Memory B cell (primary cell): ENCODE measurements around the gene MAML2.
"Not testable (repeated sequence)": the region's sequence is repeated elsewhere in the genome, so short reads cannot be mapped to it uniquely, and the experiment has no call there.

Experiments used
- ATAC-seq: fragments of 150-1000 bp; cut with Tn5 transposase; 2 replicates; pipeline ENCODE4 v1.10.0; 2021; ENCODE audit warnings: low read depth, mild to moderate bottlenecking, moderate library complexity
- DNase-seq, 2 donors: peaks; one replicate each; pipeline ENCODE4 v3.0.0; 2022; ENCODE audit warnings: low spot score in 2 of 2
- H3K27ac Mint-ChIP-seq: one replicate; pipeline ENCODE4 v1.8.0; 2022; ENCODE audit warnings: mild to moderate bottlenecking, moderate library complexity, mixed read lengths
- H3K27me3 Mint-ChIP-seq: one replicate; pipeline ENCODE4 v1.8.0; 2022; ENCODE audit warnings: mixed read lengths
- H3K36me3 Mint-ChIP-seq: one replicate; pipeline ENCODE4 v1.8.0; 2022; ENCODE audit warnings: mild to moderate bottlenecking, mixed read lengths
- H3K4me1 Mint-ChIP-seq: one replicate; pipeline ENCODE4 v1.8.0; 2022; ENCODE audit warnings: mixed read lengths
- H3K4me3 Mint-ChIP-seq: one replicate; pipeline ENCODE4 v1.8.0; 2022; ENCODE audit warnings: mild to moderate bottlenecking, moderate library complexity, mixed read lengths
- H3K9me3 Mint-ChIP-seq: one replicate; pipeline ENCODE4 v1.8.0; 2022; ENCODE audit warnings: mixed read lengths

The MAML2 gene

GRCh38 chr11:96196181-96196662 is 146.8 kb downstream of the MAML2 start:
- DNase-seq, result no peak
- H3K9me3 Mint-ChIP-seq, result no peaks in the 10 kb centered on the region
- no peak for ATAC-seq
- peaks cover 7% of the 10 kb centered on the region for H3K36me3 Mint-ChIP-seq
- no peak overlapping the region for H3K27ac Mint-ChIP-seq
- H3K4me1 Mint-ChIP-seq, result peaks cover 38% of the 10 kb centered on the region
- H3K27me3 Mint-ChIP-seq, result no peaks in the 10 kb centered on the region
- H3K4me3 Mint-ChIP-seq, result no peak overlapping the region

GRCh38 chr11:96195671-96196070 is 147.3 kb downstream of the MAML2 start:
- Mint-ChIP-seq H3K27ac (no peak overlapping the region), H3K9me3 (no peaks in the 10 kb centered on the region), H3K27me3 (no peaks in the 10 kb centered on the region), H3K4me1 (peaks cover 41% of the 10 kb centered on the region), H3K4me3 (no peak overlapping the region), H3K36me3 (peaks cover 7% of the 10 kb centered on the region)
- ATAC-seq (no peak), DNase-seq (no peak)

- no peak for ATAC-seq
Observed at GRCh38 chr11:96194581-96195374, 148.2 kb downstream of the MAML2 start.

GRCh38 chr11:96193745-96194443 is 149.1 kb downstream of the MAML2 start:
- Mint-ChIP-seq H3K4me3 (peak overlapping the region; percentile 39), H3K36me3 (peaks cover 8% of the 10 kb centered on the region), H3K9me3 (no peaks in the 10 kb centered on the region), H3K27me3 (no peaks in the 10 kb centered on the region), H3K27ac (peak overlapping the region; percentile 83), H3K4me1 (peaks cover 56% of the 10 kb centered on the region)
- DNase-seq (no peak), ATAC-seq (peak; percentile 34)

More at GRCh38 chr11:96194581-96195374, 148.2 kb downstream of the MAML2 start:
- Mint-ChIP-seq H3K27ac (no peak overlapping the region), H3K27me3 (no peaks in the 10 kb centered on the region), H3K36me3 (peaks cover 8% of the 10 kb centered on the region), H3K9me3 (no peaks in the 10 kb centered on the region), H3K4me3 (no peak overlapping the region), H3K4me1 (peaks cover 48% of the 10 kb centered on the region)
- no peak for DNase-seq

- Mint-ChIP-seq H3K36me3 (peaks cover 8% of the 10 kb centered on the region), H3K9me3 (no peaks in the 10 kb centered on the region), H3K27me3 (no peaks in the 10 kb centered on the region), H3K27ac (no peak overlapping the region), H3K4me3 (no peak overlapping the region), H3K4me1 (peaks cover 53% of the 10 kb centered on the region)
- no peak for ATAC-seq
- DNase-seq, result no peak
Observed at GRCh38 chr11:96191752-96192151, 151.2 kb downstream of the MAML2 start.

- peaks cover 57% of the 10 kb centered on the region for H3K4me1 Mint-ChIP-seq
- H3K27ac Mint-ChIP-seq, result no peak overlapping the region
- peaks cover 8% of the 10 kb centered on the region for H3K36me3 Mint-ChIP-seq
- no peak overlapping the region for H3K4me3 Mint-ChIP-seq
- H3K27me3 Mint-ChIP-seq, result no peaks in the 10 kb centered on the region
- ATAC-seq (no peak), DNase-seq (no peak)
- H3K9me3 Mint-ChIP-seq, result no peaks in the 10 kb centered on the region
Observed at GRCh38 chr11:96189351-96189750, 153.6 kb downstream of the MAML2 start.

- Mint-ChIP-seq H3K4me1 (peaks cover 50% of the 10 kb centered on the region), H3K4me3 (peak overlapping the region; percentile 50), H3K36me3 (peaks cover 8% of the 10 kb centered on the region), H3K27me3 (no peaks in the 10 kb centered on the region), H3K27ac (peak overlapping the region; percentile 69), H3K9me3 (no peaks in the 10 kb centered on the region)
- DNase-seq (no peak), ATAC-seq (peak; percentile 29)
Observed at GRCh38 chr11:96188243-96189006, 154.6 kb downstream of the MAML2 start.

- Mint-ChIP-seq H3K4me3 (no peak overlapping the region), H3K27me3 (no peaks in the 10 kb centered on the region), H3K27ac (peak overlapping the region; percentile 69), H3K36me3 (peaks cover 8% of the 10 kb centered on the region), H3K9me3 (no peaks in the 10 kb centered on the region), H3K4me1 (peaks cover 50% of the 10 kb centered on the region)
- no peak for DNase-seq
- no peak for ATAC-seq
Observed at GRCh38 chr11:96187822-96188221, 155.2 kb downstream of the MAML2 start.

GRCh38 chr11:96186806-96187205 is 156.2 kb downstream of the MAML2 start:
- Mint-ChIP-seq H3K27ac (no peak overlapping the region), H3K4me3 (no peak overlapping the region), H3K27me3 (no peaks in the 10 kb centered on the region), H3K9me3 (no peaks in the 10 kb centered on the region), H3K36me3 (peaks cover 5% of the 10 kb centered on the region), H3K4me1 (peaks cover 45% of the 10 kb centered on the region)
- ATAC-seq (no peak), DNase-seq (no peak)

- peaks cover 3% of the 10 kb centered on the region for H3K36me3 Mint-ChIP-seq
Observed at GRCh38 chr11:96185220-96185768, 157.7 kb downstream of the MAML2 start.

GRCh38 chr11:96180937-96181336 is 162.1 kb downstream of the MAML2 start:
- not testable (repeated sequence) for H3K27ac Mint-ChIP-seq, H3K9me3 Mint-ChIP-seq, DNase-seq, H3K4me3 Mint-ChIP-seq, ATAC-seq, H3K27me3 Mint-ChIP-seq
- H3K4me1 Mint-ChIP-seq, result peaks cover 27% of the 10 kb centered on the region
- H3K36me3 Mint-ChIP-seq, result peaks cover 12% of the 10 kb centered on the region

More at GRCh38 chr11:96185220-96185768, 157.7 kb downstream of the MAML2 start:
- H3K4me3 Mint-ChIP-seq, result peak overlapping the region; percentile 39
- peak; percentile 93 for ATAC-seq
- H3K27me3 Mint-ChIP-seq, result no peaks in the 10 kb centered on the region
- DNase-seq, result peak; percentile 12 to 28
- H3K27ac Mint-ChIP-seq, result peak overlapping the region; percentile 75
- H3K4me1 Mint-ChIP-seq, result peaks cover 41% of the 10 kb centered on the region
- no peaks in the 10 kb centered on the region for H3K9me3 Mint-ChIP-seq

GRCh38 chr11:96180341-96180740 is 162.7 kb downstream of the MAML2 start:
- Mint-ChIP-seq H3K4me1 (peaks cover 21% of the 10 kb centered on the region), H3K9me3 (no peaks in the 10 kb centered on the region), H3K4me3 (no peak overlapping the region), H3K27ac (no peak overlapping the region), H3K36me3 (peaks cover 15% of the 10 kb centered on the region), H3K27me3 (no peaks in the 10 kb centered on the region)
- DNase-seq, result no peak
- no peak for ATAC-seq

- no peak for DNase-seq
- Mint-ChIP-seq H3K36me3 (peaks cover 15% of the 10 kb centered on the region), H3K27me3 (no peaks in the 10 kb centered on the region), H3K27ac (peak overlapping the region; percentile 26), H3K4me1 (peaks cover 17% of the 10 kb centered on the region), H3K9me3 (no peaks in the 10 kb centered on the region), H3K4me3 (no peak overlapping the region)
- no peak for ATAC-seq
Observed at GRCh38 chr11:96179905-96180304, 163.1 kb downstream of the MAML2 start.
